KMS-11 (cell line): ENCODE measurements around the gene EFNB2.

Experiments
- H2AFZ ChIP-seq: fragments of 200-600 bp; sonication (generic); 2 replicates; pipeline ENCODE4 v1.6.1; 2016; ENCODE audit warnings: antibody characterized with exemption, mixed run types, low read depth
- H3K27ac ChIP-seq: fragments of 200-600 bp; sonication (generic); 2 replicates; pipeline ENCODE4 v1.6.1; 2016; ENCODE audit warnings: mild to moderate bottlenecking, mixed run types
- H3K27me3 ChIP-seq: fragments of 200-600 bp; sonication (generic); 2 replicates; pipeline ENCODE4 v1.6.1; 2017; ENCODE audit warnings: mild to moderate bottlenecking, low read depth, mixed run types, moderate library complexity; ENCODE audit not compliant: insufficient read depth
- H3K36me3 ChIP-seq: fragments of 200-600 bp; sonication (generic); 2 replicates; pipeline ENCODE4 v1.6.1; 2017; ENCODE audit warnings: mild to moderate bottlenecking, mixed run types; ENCODE audit not compliant: insufficient read depth
- H3K4me1 ChIP-seq: fragments of 200-600 bp; sonication (generic); 2 replicates; pipeline ENCODE4 v1.6.1; 2016; ENCODE audit warnings: mild to moderate bottlenecking, low read depth, mixed run types; ENCODE audit not compliant: poor library complexity, severe bottlenecking
- H3K4me2 ChIP-seq: fragments of 200-600 bp; sonication (generic); 2 replicates; pipeline ENCODE4 v1.7.0; 2016; ENCODE audit warnings: mild to moderate bottlenecking, mixed run types
- H3K4me3 ChIP-seq: fragments of 200-600 bp; sonication (generic); IDR thresholded peaks from 2 replicates; pipeline ENCODE4 v1.6.1; 2017; ENCODE audit warnings: low read depth, low read length, mixed read lengths; ENCODE audit not compliant: insufficient read depth
- H3K79me2 ChIP-seq: fragments of 200-600 bp; sonication (generic); 2 replicates; pipeline ENCODE4 v1.6.1; 2016; ENCODE audit warnings: low read depth, mixed run types; ENCODE audit not compliant: insufficient read depth
- H3K9ac ChIP-seq: fragments of 200-600 bp; sonication (generic); 2 replicates; pipeline ENCODE4 v1.6.1; 2016; ENCODE audit warnings: mild to moderate bottlenecking, mixed run types
- H4K20me1 ChIP-seq: fragments of 200-600 bp; sonication (generic); 2 replicates; pipeline ENCODE4 v1.6.1; 2016; ENCODE audit warnings: mild to moderate bottlenecking, mixed run types; ENCODE audit not compliant: insufficient read depth
- CTCF ChIP-seq: fragments of 200-600 bp; sonication (generic); conservative IDR thresholded peaks from 2 replicates; pipeline ENCODE4 v1.6.1; 2017; ENCODE audit warnings: low read depth, mild to moderate bottlenecking, antibody characterized with exemption, low read length, moderate library complexity, mixed read lengths

Gene EFNB2

GRCh38 chr13:106471957-106472543 is 63.4 kb downstream of the EFNB2 start:
- H3K4me1 ChIP-seq: no peaks in the 10 kb centered on the region
- H4K20me1 ChIP-seq: no peaks in the 10 kb centered on the region
- no peak overlapping the region for H3K4me2 ChIP-seq
- H3K79me2 ChIP-seq: no peaks in the 10 kb centered on the region
- H3K4me3 ChIP-seq: no peak overlapping the region
- no peak overlapping the region for H3K27ac ChIP-seq
- no peaks in the 10 kb centered on the region for H3K36me3 ChIP-seq
- no peak overlapping the region for H3K9ac ChIP-seq
- H2AFZ ChIP-seq: no peak overlapping the region
- TF ChIP-seq CTCF: no peak
- no peaks in the 10 kb centered on the region for H3K27me3 ChIP-seq

- no peak overlapping the region for H3K9ac ChIP-seq
- H4K20me1 ChIP-seq: no peaks in the 10 kb centered on the region
- no peak overlapping the region for H3K27ac ChIP-seq
- no peak for TF ChIP-seq CTCF
- H3K79me2 ChIP-seq: no peaks in the 10 kb centered on the region
- no peaks in the 10 kb centered on the region for H3K36me3 ChIP-seq
- no peak overlapping the region for H3K4me3 ChIP-seq
- H3K27me3 ChIP-seq: no peaks in the 10 kb centered on the region
- H3K4me2 ChIP-seq: no peak overlapping the region
- H2AFZ ChIP-seq: no peak overlapping the region
- H3K4me1 ChIP-seq: no peaks in the 10 kb centered on the region
Observed at GRCh38 chr13:106470576-106470975, 64.9 kb downstream of the EFNB2 start.

GRCh38 chr13:106468744-106469590 is 66.5 kb downstream of the EFNB2 start:
- no peak overlapping the region for H3K9ac ChIP-seq
- no peak for TF ChIP-seq CTCF

GRCh38 chr13:106468207-106468606 is 67.3 kb downstream of the EFNB2 start:
- H3K79me2 ChIP-seq: no peaks in the 10 kb centered on the region
- H3K4me2 ChIP-seq: no peak overlapping the region
- H3K9ac ChIP-seq: no peak overlapping the region
- no peak overlapping the region for H2AFZ ChIP-seq
- H3K27ac ChIP-seq: no peak overlapping the region
- H3K4me1 ChIP-seq: no peaks in the 10 kb centered on the region
- no peak for TF ChIP-seq CTCF
- H4K20me1 ChIP-seq: no peaks in the 10 kb centered on the region
- no peaks in the 10 kb centered on the region for H3K36me3 ChIP-seq
- H3K27me3 ChIP-seq: no peaks in the 10 kb centered on the region
- no peak overlapping the region for H3K4me3 ChIP-seq

More at GRCh38 chr13:106468744-106469590, 66.5 kb downstream of the EFNB2 start:
- H2AFZ ChIP-seq: no peak overlapping the region
- no peaks in the 10 kb centered on the region for H3K4me1 ChIP-seq
- no peaks in the 10 kb centered on the region for H4K20me1 ChIP-seq
- H3K27me3 ChIP-seq: no peaks in the 10 kb centered on the region
- no peak overlapping the region for H3K4me3 ChIP-seq
- no peaks in the 10 kb centered on the region for H3K79me2 ChIP-seq
- no peak overlapping the region for H3K4me2 ChIP-seq
- no peak overlapping the region for H3K27ac ChIP-seq
- no peaks in the 10 kb centered on the region for H3K36me3 ChIP-seq
